CD8-positive, alpha-beta memory T cell (primary cell): ENCODE measurements around the gene AGAP5. TPM values are rescaled to one million over a fixed set of nuclear protein-coding genes. Genes with fewer than 3 reads are reported as not detected.
"Not testable (repeated sequence)": the region's sequence is repeated elsewhere in the genome, so short reads cannot be mapped to it uniquely, and the experiment has no call there.

ENCODE experiments used
- CTCF ChIA-PET: fragments of 350-600 bp; sonication (Branson Sonifier 250); formaldehyde crosslinking; loops from one replicate; lab custom pipeline; 2021; ENCODE audit warnings: antibody characterized with exemption; lab: Charles Lee
- POLR2A ChIA-PET: fragments of 350-600 bp; sonication (Branson Sonifier 250); formaldehyde crosslinking; loops from one replicate; lab custom pipeline; 2021; ENCODE audit warnings: antibody characterized with exemption; lab: Charles Lee
- DNase-seq, 5 donors: peaks; one replicate each; pipeline versions ENCODE4 v3.0.0 to v3.0.0-alpha.2; 2020 to 2022; ENCODE audit warnings: mixed read lengths in 1 of 5
- H3K27ac ChIP-seq: one replicate; pipeline ENCODE4 v1.7.0; 2013; ENCODE audit warnings: low read depth, mild to moderate bottlenecking, low read length, moderate library complexity
- H3K27me3 ChIP-seq: 2 replicates; pipeline ENCODE4 v1.7.0; 2013; ENCODE audit warnings: low read length, mild to moderate bottlenecking; ENCODE audit not compliant: insufficient read depth, poor library complexity, severe bottlenecking
- H3K36me3 ChIP-seq: 2 replicates; pipeline ENCODE4 v1.7.0; 2013; ENCODE audit warnings: mild to moderate bottlenecking, low read length, moderate library complexity; ENCODE audit not compliant: insufficient read depth
- H3K4me1 ChIP-seq: 2 replicates; pipeline ENCODE4 v1.7.0; 2013; ENCODE audit warnings: mild to moderate bottlenecking, low read length, moderate library complexity; ENCODE audit not compliant: insufficient read depth
- H3K4me3 ChIP-seq: 2 replicates; pipeline ENCODE4 v1.7.0; 2013; ENCODE audit warnings: mild to moderate bottlenecking, low read length
- H3K9me3 ChIP-seq: 2 replicates; pipeline ENCODE4 v1.7.0; 2013; ENCODE audit warnings: mild to moderate bottlenecking, low read length
- H3K27ac Mint-ChIP-seq, 8 donors: one replicate each; pipeline ENCODE4 v1.8.0; 2020 to 2021; ENCODE audit warnings: mixed read lengths in 8 of 8, mild to moderate bottlenecking in 6 of 8, inconsistent platforms in 3 of 8, moderate library complexity in 3 of 8
- H3K27me3 Mint-ChIP-seq, 2 donors: one replicate each; pipeline ENCODE4 v1.8.0; 2020 to 2021; ENCODE audit warnings: mixed read lengths in 2 of 2, mild to moderate bottlenecking in 1 of 2, moderate library complexity in 1 of 2
- H3K36me3 Mint-ChIP-seq, 3 donors: one replicate each; pipeline ENCODE4 v1.8.0; 2020 to 2021; ENCODE audit warnings: mixed read lengths in 3 of 3, inconsistent platforms in 1 of 3, mild to moderate bottlenecking in 1 of 3
- H3K4me1 Mint-ChIP-seq, 3 donors: one replicate each; pipeline ENCODE4 v1.8.0; 2020 to 2021; ENCODE audit warnings: mixed read lengths in 3 of 3, inconsistent platforms in 1 of 3, mild to moderate bottlenecking in 1 of 3
- H3K4me3 Mint-ChIP-seq, 7 donors: one replicate each; pipeline ENCODE4 v1.8.0; 2020 to 2021; ENCODE audit warnings: mixed read lengths in 7 of 7, mild to moderate bottlenecking in 6 of 7, moderate library complexity in 4 of 7, inconsistent platforms in 2 of 7
- H3K9me3 Mint-ChIP-seq, 5 donors: one replicate each; pipeline ENCODE4 v1.8.0; 2020 to 2022; ENCODE audit warnings: mixed read lengths in 5 of 5, mild to moderate bottlenecking in 3 of 5, moderate library complexity in 2 of 5, inconsistent platforms in 1 of 5
- polyA plus RNA-seq: library from polyadenylated mRNA; unstranded; fragments of 300-500 nt; fragmentation: Illumina TruSeq; gene quantifications from one replicate; pipeline ENCODE4 v1.2.3, GENCODE V29; 2021
- total RNA-seq, 2 experiments: library from RNA; stranded (reverse); gene quantifications; one replicate each; pipeline ENCODE4 v1.2.3, GENCODE V29; 2021

The AGAP5 gene
- total and polyA plus RNA-seq, 3 experiments from 2014 or later: 0.45 to 8.6 (median 7.4) TPM

DNA sequence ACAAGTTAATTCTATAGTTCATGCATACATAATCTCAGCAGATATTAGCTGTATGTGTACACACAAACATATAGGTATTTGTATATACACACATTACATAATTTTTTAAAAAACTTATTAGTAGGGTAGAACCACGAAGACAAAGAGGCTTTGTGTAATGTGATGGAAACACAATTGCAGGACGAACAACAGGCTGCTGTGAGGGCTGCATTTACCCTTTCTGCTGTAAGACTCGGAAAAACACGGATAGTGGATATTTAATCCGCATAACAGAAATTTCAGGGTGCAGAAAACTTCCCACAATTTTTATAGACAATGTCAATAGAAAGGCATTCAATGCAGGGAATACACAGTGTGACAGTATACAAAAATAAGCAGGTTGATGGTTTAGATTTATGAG lies 13.8 kb upstream of the AGAP5 start:
- H3K27me3 ChIP-seq, POLR2A ChIA-PET, H3K9me3 ChIP-seq, H3K4me1 ChIP-seq, H3K27me3 Mint-ChIP-seq, H3K9me3 Mint-ChIP-seq, H3K27ac ChIP-seq, CTCF ChIA-PET, H3K4me3 Mint-ChIP-seq, DNase-seq, H3K4me1 Mint-ChIP-seq, H3K4me3 ChIP-seq: not testable (repeated sequence)
- peaks cover 11% of the 10 kb centered on the region for H3K36me3 ChIP-seq
- peak overlapping the region in 1 of 8 donors; percentile 50 for H3K27ac Mint-ChIP-seq
- peaks cover 0 to 45% (median 7%) of the 10 kb centered on the region in 3 donors for H3K36me3 Mint-ChIP-seq

DNA sequence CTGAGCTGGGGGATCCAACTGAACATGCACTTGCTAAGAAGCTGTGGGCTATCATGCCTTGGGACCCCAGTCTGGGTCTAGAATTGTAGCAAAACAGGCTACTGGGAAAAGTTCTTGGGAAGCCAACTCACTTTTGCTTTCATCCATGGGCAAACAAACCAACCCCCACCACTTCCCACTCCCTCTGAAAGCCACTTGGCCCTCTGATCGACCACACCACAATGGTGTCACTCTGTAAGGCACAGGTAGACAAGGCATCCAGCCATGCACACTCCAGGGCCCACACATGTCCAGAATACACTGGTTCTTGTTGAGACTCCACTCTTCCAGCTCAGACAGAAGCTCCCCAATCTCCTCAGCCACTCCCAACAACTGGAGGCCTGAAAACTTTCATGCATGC lies 10.2 kb upstream of the AGAP5 start:
- H3K9me3 ChIP-seq, H3K4me1 Mint-ChIP-seq, POLR2A ChIA-PET, H3K9me3 Mint-ChIP-seq, H3K4me1 ChIP-seq, CTCF ChIA-PET, H3K27me3 ChIP-seq, H3K36me3 ChIP-seq, H3K4me3 ChIP-seq, H3K27ac ChIP-seq, DNase-seq, H3K4me3 Mint-ChIP-seq, H3K27me3 Mint-ChIP-seq: not testable (repeated sequence)
- Mint-ChIP-seq H3K27ac (peak overlapping the region in 1 of 8 donors; percentile 79), H3K36me3 (peaks cover 0 to 46% (median 13%) of the 10 kb centered on the region in 3 donors)

DNA sequence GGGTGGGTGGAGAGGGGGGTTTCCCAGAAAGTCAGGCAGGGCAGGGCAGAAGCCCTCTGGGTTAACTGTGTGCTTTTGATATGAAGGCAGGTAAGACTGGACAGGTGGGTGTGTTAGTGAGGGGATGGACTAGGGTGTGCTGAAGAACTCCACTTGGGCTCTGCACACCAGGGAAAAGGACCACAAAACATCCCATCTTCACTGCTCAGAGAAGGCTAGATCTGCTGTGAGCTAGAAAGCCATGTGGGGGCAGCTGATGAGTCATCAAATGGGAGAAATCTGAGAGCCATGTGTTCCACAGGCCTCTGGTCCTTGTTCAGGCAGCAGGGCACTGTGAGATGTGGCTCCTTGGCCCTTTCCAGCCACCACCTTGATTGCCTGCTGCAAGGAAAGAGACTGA lies 9.7 kb upstream of the AGAP5 start:
- CTCF ChIA-PET, POLR2A ChIA-PET, H3K4me3 Mint-ChIP-seq: not testable (repeated sequence)

DNA sequence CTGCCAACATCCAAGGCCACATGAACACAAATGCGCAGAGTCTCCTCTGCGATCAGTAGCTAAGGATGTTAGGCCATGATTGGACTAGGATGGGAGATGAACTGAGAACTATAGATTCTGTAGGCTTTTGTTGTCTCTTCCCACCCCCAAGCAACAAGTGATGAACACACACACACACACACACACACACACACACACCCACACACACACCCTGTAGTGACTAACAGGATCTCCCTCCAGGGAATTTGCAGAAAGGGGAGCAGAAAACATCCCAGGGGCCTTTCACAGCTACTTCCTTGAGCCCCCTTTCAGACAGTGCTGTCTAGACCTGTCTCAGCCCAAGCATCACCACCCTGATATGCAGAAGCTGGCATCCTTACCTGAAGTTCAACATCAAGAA lies 8.6 kb upstream of the AGAP5 start:
- H3K36me3 Mint-ChIP-seq: peaks cover 0 to 44% (median 15%) of the 10 kb centered on the region in 3 donors
- DNase-seq, H3K36me3 ChIP-seq, H3K9me3 Mint-ChIP-seq, H3K4me3 Mint-ChIP-seq, H3K27me3 Mint-ChIP-seq, CTCF ChIA-PET, H3K4me1 Mint-ChIP-seq, H3K27ac ChIP-seq, POLR2A ChIA-PET, H3K9me3 ChIP-seq, H3K4me1 ChIP-seq, H3K27me3 ChIP-seq, H3K4me3 ChIP-seq: not testable (repeated sequence)
- H3K27ac Mint-ChIP-seq: peak overlapping the region in 3 of 8 donors; percentile 17 to 79 (median 59)

More for the DNA sequence above, 9.7 kb upstream of the AGAP5 start:
- H3K27me3 Mint-ChIP-seq, H3K4me1 Mint-ChIP-seq, H3K27ac Mint-ChIP-seq, H3K27me3 ChIP-seq, DNase-seq, H3K9me3 ChIP-seq, H3K27ac ChIP-seq, H3K4me3 ChIP-seq, H3K36me3 ChIP-seq, H3K4me1 ChIP-seq, H3K9me3 Mint-ChIP-seq: not testable (repeated sequence)
- H3K36me3 Mint-ChIP-seq: peaks cover 0 to 43% (median 14%) of the 10 kb centered on the region in 3 donors

DNA sequence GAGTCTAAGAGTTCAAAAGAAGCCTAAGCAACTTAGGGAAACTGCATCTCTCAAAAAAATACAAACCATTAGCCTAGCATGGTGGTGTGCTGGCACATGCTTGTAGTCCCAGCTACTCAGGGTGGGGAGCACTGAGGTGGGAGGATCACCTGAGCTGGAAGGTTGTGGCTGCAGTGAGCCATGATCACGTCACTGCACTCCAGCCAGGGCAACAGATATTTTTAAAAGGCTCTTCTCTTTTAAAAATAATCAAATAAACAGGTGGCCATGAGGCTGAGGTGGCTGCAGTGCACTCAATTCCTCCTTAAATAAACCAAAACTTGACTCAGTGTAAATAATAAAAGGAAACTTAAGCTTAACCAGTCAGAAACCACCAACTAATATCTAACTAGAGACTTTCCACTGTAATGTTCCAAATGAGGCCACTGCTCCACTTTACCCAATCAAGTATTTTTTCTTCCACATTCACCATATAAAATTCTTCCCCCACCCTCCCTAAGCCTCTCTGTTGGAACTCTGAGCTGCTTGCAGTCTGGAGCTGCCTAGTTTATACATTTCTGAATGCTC lies 7.7 kb upstream of the AGAP5 start:
- H3K27me3 ChIP-seq, H3K4me3 Mint-ChIP-seq, POLR2A ChIA-PET, H3K4me1 Mint-ChIP-seq, H3K4me3 ChIP-seq, H3K36me3 ChIP-seq, DNase-seq, H3K4me1 ChIP-seq, CTCF ChIA-PET, H3K9me3 ChIP-seq, H3K27ac ChIP-seq, H3K9me3 Mint-ChIP-seq, H3K27me3 Mint-ChIP-seq: not testable (repeated sequence)
- peaks cover 0 to 45% (median 18%) of the 10 kb centered on the region in 3 donors for H3K36me3 Mint-ChIP-seq
- peak overlapping the region in 1 of 8 donors; percentile 27 for H3K27ac Mint-ChIP-seq

DNA sequence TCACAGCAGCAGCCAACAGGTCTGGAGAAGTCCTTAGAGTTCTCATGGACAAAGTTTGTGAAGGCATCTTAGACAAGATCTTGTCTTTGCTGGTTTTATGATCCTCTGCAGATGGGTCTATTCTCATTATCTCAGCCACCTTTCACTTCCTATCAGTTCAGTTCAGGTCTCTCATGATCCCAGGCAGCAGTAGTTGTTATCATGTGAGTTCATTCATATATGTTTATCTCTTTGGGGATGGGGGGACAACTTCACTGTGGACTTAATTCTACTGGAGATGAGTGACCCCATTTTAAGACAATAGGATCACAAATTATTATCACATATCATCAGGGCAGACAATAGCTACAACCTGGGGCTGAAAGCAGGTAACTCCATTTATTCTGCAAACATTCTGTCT lies 6.0 kb upstream of the AGAP5 start:
- H3K4me1 Mint-ChIP-seq, H3K27ac Mint-ChIP-seq, CTCF ChIA-PET, POLR2A ChIA-PET, H3K27me3 ChIP-seq, H3K36me3 ChIP-seq, H3K9me3 Mint-ChIP-seq, H3K4me3 Mint-ChIP-seq, H3K4me3 ChIP-seq, H3K4me1 ChIP-seq, DNase-seq, H3K27ac ChIP-seq, H3K27me3 Mint-ChIP-seq, H3K9me3 ChIP-seq: not testable (repeated sequence)
- peaks cover 0 to 41% (median 18%) of the 10 kb centered on the region in 3 donors for H3K36me3 Mint-ChIP-seq

DNA sequence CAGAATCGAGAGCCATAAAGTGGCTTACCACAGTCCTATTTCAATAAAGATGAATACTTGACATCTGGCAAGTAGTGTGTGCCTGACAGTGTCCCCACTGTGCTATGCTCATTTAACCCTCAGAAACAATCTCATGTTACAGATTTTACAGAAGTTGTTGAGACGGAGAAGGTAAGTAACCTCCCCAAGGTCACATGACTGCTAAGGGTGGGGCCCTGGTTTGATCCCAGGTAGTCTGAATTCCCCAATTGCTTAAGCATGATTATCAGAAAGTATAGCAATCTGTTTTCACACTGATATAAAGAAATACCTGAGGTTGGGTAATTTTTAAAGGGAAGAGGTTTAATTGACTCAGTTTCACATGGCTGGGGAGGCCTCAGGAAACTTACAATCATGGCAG lies 910 bp upstream of the AGAP5 start:
- H3K4me3 ChIP-seq, H3K9me3 ChIP-seq, DNase-seq, CTCF ChIA-PET, H3K36me3 ChIP-seq, H3K9me3 Mint-ChIP-seq, H3K27me3 Mint-ChIP-seq, H3K27ac ChIP-seq, H3K4me3 Mint-ChIP-seq, POLR2A ChIA-PET, H3K27me3 ChIP-seq, H3K4me1 ChIP-seq, H3K4me1 Mint-ChIP-seq: not testable (repeated sequence)
- Mint-ChIP-seq H3K27ac (peak overlapping the region in 1 of 8 donors; percentile 22), H3K36me3 (peaks cover 0 to 30% (median 14%) of the 10 kb centered on the region in 3 donors)

DNA sequence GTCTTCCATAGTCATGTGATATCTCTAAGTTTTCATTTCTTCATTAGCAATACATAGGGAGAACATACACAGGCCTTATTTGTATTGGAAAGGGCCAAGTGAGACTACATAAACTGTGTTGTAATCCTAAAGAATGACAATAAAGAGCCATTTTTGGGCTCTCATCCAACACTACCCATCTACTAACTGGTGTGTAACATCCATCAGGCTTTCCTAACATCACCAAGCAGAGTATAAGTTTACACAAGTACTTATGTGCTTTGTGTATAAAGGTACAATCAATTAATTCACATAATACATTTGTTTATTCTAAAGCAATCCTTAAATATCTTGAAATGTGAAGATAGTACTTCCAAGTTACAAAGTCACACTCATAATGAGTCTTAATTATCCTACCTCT lies 2.6 kb downstream of the AGAP5 start:
- POLR2A ChIA-PET, H3K36me3 ChIP-seq, H3K4me1 ChIP-seq, DNase-seq, H3K9me3 ChIP-seq, H3K4me1 Mint-ChIP-seq, H3K4me3 ChIP-seq, H3K9me3 Mint-ChIP-seq, H3K27me3 Mint-ChIP-seq, H3K4me3 Mint-ChIP-seq, H3K27me3 ChIP-seq, H3K27ac ChIP-seq, CTCF ChIA-PET: not testable (repeated sequence)
- Mint-ChIP-seq H3K36me3 (peaks cover 0 to 22% (median 7%) of the 10 kb centered on the region in 3 donors), H3K27ac (peak overlapping the region in 1 of 8 donors; percentile 21)

DNA sequence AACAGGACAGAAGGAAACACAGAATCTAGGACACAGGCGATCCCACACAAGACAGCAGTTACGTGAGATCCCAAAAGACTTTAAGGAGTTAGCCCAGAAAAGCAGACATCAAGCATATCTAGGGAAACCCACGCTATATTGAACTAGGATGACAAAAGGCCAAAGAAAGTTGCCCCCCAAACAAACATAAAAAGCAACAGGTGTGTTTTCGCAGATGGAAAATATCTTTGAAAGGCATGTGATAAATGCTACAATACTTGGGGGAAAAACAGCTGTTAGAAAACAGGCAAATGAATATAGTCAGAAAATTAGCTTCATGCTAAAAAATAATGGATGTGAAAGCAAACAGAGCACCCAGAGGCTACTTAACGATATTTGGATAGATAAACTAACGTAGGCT lies 7.2 kb downstream of the AGAP5 start:
- H3K27me3 Mint-ChIP-seq, DNase-seq, H3K9me3 ChIP-seq, H3K4me1 ChIP-seq, H3K4me1 Mint-ChIP-seq, H3K4me3 ChIP-seq, POLR2A ChIA-PET, H3K27ac ChIP-seq, H3K9me3 Mint-ChIP-seq, H3K4me3 Mint-ChIP-seq, H3K36me3 ChIP-seq, CTCF ChIA-PET, H3K27me3 ChIP-seq: not testable (repeated sequence)
- Mint-ChIP-seq H3K36me3 (peaks cover 0 to 26% (median 6%) of the 10 kb centered on the region in 3 donors), H3K27ac (peak overlapping the region in 1 of 8 donors; percentile 17)
